EL (cell line): ENCODE measurements around the gene CASP9.
A peak's percentile ranks its signal among the peaks of the same experiment; 100 is the strongest.
"Not testable (repeated sequence)": the region's sequence is repeated elsewhere in the genome, so short reads cannot be mapped to it uniquely, and the experiment has no call there.

Experiments
- DNase-seq: peaks from one replicate; pipeline ENCODE4 v3.0.0-alpha.2; 2016

The CASP9 gene

DNA sequence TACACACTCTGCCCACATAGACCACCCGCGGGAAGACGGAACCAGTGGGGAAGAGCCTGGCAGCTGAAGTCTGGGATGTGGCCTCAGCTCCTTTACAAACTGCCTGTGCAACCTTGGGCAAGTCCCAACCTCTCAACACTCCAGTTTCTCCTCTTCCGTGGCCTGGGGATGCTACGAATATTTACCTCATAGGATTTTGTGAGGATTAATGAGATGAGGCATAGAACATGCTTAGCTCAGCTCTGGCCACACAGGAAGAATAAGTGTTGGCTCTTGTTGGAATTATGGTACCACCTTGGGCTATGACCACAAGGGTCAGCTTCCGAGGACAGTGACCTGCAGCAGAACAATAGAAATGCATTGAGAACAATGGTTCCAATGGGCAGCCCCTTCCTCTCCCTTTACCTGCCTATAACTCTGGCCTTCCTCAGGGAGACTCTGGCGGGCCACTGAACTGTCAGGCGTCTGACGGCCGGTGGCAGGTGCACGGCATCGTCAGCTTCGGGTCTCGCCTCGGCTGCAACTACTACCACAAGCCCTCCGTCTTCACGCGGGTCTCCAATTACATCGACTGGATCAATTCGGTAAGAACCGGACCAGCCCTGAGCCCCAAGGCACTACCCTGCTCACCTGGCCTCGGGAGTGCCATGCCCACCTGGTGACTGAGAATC lies 56.9 kb downstream of the CASP9 start:
- DNase-seq = not testable (repeated sequence)

DNA sequence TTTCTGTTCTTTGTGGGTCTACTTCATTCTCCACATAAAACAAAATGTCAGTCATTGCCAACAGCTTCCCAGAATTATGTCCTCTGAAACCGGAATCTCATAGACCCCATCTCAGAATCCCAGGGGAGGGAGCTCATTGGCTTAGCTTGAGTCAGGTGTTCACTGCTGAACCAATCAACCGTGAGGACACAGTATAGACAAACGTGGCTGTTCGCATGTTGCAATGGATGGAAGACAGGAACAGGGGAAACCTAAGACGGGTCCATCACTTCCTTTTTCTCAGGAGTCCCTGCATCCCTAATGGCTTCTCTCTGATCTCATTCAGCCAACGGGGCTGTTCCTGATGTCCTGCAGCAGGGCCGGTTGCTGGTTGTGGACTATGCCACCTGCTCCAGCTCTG lies 58.3 kb downstream of the CASP9 start:
- DNase-seq = no peak

DNA sequence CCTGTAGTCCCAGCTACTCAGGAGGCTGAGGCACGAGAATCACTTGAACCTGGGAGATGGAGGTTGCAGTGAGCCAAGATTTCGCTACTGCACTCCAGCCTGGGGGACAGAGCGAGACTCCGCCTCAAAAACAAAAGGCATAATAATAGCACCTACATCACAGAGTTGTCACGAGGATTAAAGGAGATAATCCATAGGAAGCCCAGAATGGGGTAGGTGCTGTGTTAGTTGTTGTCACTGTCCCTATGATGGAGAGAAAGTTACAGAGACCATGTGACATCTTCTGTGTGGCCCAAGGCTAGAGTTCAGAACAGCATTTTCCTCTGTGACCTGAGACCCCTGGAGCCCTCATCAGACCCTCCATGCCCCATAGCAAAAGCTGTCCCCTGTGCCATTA lies 60.1 kb downstream of the CASP9 start:
- not testable (repeated sequence) for DNase-seq

DNA sequence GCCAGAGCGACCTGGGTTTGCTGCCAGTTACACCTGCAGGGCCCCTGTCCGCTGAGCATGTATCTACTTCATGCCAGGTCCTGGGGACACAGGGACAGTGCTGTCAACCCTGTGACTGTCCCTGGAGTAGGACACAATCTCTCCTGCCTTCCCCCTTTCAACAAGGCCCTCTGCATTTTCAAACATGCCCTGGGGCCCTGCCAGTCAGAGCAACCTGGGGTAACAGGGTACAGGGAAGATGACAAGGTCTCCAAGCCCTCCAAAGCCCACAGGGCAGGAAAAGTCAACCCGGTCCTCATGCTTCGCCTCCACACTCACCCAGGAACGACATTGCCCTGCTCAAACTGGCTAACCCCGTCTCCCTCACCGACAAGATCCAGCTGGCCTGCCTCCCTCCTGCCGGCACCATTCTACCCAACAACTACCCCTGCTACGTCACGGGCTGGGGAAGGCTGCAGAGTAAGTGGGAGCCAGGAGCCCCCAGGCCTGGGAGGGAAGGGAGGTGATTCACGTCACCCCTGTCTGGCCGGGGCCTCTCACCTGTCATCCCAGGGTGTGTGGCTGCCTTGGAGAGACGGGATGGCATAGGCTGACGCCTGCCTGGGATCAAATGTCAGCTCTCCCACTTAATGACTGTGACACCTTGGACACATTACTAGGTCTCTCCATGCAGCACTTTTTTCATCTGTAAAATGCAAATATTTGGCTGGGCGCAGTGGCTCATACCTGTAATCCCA lies 60.8 kb downstream of the CASP9 start:
- DNase-seq = not testable (repeated sequence)

DNA sequence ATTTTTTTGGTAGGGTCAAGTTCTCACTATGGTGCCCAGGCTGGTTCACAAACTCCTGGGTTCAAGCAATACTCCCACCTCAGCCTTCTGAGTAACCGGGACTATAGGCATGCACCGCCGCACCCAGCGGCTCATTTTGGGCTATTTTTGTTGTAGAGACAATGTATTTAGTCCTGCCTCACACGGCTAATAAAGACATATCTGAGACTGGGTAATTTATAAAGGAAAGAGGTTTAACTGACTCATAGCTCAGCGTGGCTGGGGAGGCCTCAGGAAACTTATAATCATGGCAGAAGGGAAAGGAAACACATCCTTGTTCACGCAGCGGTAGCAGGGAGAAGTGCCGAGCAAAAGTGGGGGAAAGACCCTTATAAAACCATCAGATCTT lies 63.3 kb downstream of the CASP9 start:
- no peak for DNase-seq

DNA sequence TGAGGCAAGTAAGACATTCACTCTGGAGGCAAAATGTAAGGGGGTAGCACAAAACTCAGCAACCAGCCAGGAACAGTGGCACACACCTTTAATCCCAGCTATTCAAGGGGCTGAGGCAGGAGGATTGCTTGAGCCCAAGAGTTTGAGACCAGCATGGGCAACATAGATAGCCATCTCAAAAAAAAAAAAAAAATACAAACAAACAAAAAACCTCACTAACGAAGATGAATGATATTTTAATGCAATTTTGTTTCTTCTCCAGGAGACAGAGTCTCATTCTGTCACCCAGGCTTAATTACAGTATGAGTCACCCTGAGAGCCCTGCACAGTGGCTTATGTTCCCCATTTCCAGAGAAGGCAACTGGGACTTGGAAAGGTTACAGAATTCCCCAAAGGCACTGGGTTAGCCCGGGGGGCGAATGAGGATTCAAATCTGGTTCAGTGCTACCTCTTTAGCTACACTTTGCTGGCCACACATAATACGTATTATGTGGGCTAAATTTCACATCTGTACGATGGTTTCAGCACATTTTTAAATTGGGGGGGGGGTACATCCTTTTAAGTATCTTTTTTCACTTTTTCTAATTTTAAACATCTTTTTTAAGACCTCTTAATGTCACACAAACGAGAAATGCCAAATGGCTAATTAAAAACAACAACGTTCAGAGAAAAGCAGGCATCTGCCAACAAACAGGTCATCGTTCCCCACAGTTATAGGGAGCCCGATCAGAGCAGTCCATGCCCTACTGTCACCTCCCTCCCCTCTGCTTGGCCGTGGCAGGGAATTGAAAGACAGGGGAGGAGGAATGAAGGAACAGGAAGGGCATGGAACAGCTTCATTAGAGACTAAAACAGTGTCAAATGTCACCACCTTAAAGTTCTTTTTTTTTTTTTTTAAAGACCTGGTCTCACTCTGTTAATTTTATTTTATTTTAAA lies 64.0 kb downstream of the CASP9 start:
- DNase-seq = peak; percentile 66

DNA sequence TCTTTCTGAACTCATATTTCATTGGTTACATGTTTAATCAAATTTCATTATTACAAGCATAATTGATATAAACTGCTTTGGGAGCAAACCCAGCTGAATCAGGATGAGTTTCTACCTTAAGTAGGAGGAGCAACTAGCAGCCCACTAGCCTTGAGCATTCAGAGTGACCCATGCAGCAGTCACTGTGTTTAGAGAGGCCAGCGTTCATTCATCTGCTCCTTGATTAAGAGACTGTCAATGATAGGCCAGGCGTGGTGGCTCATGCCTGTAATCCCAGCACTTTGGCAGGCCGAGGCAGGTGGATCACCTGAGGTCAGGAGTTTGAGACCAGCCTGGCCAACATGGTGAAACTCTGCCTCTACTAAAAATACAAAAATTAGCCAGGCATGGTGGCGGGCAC lies 65.6 kb downstream of the CASP9 start:
- not testable (repeated sequence) for DNase-seq

DNA sequence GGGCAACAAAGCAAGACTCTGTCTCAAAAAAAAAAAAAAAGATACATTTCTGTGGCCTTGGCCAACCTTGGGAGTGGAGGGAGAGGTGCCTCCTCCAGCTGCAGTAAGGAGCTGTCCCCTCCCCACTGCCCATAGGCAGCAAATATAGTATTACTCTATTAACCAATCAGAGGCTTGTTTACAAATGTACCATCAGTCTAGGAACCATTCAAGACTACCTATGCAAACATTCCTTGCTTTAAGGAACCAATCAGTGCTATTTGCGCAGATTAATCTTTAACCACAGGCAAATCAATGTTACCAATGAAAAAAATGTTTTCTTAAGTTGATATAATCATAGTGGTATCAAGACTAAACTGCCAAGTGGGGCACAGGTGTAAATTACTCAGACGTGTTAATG lies 66.4 kb downstream of the CASP9 start:
- no peak for DNase-seq

DNA sequence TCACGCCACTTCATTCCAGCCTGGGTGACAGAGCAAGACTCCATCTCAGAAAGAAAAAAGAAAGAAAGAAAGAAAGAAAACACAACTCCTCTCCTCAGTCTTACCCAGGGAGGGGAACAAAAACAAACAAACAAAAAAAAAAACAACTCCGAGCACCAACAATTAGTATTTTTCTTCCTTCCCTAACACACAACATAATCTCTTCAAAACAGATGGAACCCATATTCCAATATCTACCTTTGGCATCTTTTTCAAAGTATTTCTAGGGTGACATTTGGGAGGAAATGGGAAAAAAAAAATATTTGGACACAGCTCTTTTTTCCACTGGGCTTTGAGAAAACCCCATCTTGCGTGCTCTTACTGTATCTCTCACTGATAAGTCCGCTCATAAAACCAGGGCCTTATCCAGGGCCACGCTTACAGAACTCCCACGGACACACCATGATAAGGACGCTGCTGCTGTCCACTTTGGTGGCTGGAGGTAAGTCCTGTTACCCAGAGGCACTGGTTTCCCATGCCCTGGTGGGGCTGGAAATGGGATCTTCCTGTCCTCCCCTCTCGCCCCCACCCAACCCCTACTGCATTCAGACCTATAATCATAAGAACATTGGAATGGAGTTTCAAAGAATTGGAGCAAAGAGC lies 67.6 kb downstream of the CASP9 start, which contains the start of gene CELA2A:
Gene CELA2A (plus strand): TSS at position 420 of the 642 bp plus-strand sequence. CDS start 22 bp downstream, at position 442.
- no peak for DNase-seq

DNA sequence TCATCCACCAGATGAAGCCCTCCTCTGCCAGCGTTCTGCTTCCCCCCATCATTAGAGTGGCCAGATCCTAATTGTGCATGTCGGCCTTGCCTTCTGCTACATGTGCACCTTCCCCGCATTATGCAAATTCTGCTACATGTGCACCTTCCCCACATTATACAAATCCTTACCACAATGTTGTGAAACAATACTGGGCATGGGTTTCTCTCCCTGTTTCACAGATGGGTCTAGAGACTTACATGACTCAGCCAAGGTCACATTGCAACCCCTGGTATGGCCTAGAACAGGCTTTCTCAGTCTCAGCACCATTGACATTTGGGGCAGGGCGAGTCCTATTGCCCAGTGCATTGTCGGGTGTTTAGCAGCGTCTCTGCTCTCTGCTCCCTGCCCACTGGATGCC lies 68.5 kb downstream of the CASP9 start:
- peak; percentile 33 for DNase-seq

DNA sequence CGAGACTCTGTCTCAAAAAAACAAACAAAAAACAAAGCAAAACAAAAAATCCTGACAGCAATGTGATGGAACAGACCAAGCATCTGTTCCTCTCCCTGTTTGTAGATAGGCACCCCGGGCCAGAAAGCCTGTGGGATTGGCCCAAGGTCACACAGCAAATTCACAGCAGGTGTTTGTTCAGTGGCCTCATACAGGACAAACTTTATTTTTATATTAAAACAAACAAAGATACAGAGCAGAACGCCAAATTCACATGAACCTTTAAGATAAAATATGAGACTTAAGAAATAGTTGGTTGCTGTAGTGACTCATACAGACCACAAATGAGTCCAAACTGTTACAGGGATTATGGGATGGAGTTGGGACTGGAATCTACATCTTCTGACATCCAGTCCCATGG lies 69.8 kb downstream of the CASP9 start:
- peak; percentile 59 for DNase-seq

DNA sequence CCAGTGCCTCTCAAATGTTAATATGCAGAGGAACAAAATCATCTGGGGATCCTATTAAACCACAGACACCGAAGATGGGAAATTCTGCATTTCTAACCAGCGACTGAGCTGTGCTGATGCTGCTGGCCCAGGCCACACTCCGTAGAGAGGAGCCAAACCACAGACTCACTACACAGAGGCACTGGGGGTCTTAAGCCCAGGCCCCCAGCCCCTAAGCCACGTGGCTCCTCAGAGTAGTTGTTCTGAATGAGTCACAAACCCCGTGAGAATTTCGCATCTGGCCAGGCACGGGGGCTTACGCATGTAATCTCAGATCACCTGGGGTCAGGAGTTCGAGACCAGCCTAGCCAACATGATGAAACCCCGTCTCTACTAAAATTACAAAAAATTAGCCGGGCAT lies 70.3 kb downstream of the CASP9 start:
- DNase-seq = peak; percentile 18

DNA sequence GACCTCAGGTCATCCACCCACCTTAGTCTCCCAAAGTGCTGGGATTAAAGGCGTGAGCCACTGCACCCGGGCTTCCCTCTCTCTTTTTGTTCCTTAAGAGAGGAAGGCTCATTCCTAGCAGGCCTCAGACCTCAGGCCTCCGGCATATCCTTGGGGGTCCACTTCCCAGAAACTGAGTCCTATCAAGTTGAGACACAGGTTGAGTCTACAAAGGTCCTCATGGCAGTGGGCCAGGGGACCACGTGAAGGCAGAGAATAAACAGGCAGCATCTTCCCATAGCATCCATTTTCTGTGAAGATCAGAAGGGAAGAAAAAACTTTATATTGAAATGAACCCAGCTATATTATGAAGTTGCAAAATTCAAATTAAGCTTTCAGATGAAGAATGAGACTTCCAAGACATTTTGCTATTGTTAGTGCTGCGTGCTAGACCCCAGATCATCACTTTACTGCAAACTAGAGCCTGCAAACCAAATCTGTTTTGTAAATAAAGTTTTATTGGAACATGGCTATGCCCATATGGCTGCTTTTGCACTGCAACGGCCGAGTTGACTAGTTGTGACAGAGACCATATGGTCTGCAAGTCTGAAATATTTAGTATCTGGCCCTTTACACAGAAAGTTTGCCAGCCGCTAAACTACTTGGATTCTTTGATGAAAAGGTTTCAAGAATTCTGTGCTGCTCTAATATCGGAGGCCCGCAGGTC lies 71.0 kb downstream of the CASP9 start:
- no peak for DNase-seq

DNA sequence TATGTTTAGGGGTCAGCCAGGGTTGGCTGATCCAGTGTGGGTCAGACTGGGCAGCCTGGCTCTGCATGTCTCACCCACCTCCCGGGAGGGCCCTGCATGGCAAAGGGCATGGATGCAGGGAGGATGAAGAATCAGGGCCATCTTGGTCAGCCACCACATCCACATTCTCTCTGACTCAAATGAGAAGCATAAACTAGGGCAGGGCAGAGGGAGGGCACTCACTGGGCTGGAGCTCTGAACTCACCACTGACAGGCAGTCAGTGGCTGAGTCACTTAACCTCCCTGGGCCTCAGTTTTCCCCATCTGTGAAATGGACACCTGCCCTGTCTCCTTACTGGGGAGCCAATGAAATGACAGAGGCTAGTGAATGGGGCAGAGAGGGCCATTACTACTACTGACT lies 71.8 kb downstream of the CASP9 start:
- DNase-seq = peak; percentile 19

DNA sequence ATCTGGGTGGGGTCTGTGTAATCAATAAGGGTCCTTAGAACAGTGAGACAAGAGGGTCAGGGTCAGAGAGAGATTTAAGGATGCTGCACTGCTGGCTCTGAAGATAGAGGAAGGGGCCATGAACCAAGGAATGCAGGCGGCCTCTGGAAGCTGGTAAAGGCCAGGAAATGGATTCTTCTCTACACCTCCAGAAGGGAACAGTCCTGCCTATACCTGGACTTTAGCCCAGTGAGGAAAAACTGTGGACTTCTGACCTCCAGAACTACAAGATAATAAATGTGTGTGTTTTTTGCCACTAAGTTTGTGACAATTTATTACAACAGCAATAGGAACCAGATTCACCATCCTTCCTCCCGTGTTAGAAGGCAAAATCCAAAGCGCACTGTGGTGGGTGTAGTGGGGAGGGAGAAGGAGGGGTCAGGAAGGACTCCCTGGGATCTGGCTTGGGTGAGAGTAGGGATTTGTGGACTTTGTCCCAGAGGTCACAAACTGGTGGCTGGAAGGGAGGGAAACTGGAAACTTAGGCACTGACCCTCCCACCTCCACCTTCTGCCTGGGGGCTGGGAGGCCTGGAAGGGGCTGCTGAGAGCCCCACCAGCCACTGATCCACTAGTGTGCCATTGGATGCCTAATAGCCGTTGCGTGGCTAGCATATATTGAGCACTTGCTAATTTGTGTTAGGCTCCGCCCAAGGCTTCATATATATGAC lies 72.8 kb downstream of the CASP9 start:
- DNase-seq = no peak

DNA sequence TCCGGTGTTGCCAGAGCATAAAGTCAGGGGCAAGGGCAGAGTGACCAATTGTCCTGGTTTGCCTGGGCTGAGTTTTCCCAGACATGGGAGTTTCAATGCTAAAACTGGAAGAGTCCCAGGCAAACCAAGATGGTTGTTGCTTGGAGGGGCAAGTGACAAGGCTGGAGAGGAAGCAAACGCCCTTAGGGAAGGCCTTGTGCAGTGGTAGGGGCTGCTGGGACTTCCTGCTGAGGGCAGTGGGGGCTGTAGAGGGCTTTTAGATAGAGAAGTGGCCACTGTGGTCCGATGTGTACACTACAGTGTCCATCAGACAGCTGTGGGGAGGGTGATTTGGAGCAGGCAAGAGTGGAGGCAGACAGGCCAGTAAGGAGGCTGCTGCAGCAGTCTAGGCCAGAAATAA lies 74.4 kb downstream of the CASP9 start:
- DNase-seq = no peak

DNA sequence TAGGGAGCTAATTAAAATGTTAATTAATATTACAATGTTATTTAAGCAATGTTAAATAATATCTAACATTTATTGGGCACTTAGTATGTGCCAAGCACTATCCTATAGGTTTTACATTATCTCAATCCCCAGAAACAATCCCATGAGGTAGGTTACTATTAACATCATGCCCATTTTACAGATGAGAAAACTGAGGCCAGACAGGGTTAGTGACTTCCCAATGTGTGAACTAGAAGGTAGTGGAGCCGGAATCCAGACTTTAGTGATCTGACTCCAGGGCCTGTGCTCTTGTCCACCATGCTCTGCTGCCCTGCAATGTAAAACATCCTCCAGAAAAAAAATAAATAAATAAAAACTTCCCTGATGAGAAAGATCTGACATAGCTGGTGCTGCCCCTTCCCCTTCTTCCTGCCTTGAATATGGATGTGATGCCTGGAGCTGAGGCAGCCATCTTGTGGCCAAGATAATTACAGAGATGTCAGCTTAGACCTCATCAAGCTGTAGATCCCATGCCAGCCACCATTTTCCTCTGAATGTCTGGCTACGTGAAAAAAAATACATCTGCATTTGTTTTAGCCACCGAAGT lies 75.0 kb downstream of the CASP9 start:
- DNase-seq = no peak

DNA sequence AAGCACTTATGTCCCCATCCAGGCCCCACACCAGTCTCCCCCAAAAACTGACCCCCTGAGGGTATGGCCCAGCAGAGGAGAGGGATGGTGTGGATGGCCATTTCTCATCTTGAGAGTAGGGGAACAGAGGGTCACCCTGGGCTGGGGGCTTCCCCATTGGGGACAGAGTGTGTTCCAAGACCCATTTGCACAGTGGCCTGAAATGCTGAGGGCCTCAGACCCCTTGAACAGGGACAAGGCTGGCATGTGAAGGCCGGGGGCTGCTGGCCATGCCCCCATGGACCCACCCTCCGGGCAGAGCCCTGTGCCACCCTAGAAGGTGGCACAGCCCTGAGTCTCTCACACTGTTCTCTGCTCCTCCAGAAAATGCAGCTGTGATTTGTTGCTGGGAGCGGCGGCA lies 77.8 kb downstream of the CASP9 start:
- DNase-seq = no peak

DNA sequence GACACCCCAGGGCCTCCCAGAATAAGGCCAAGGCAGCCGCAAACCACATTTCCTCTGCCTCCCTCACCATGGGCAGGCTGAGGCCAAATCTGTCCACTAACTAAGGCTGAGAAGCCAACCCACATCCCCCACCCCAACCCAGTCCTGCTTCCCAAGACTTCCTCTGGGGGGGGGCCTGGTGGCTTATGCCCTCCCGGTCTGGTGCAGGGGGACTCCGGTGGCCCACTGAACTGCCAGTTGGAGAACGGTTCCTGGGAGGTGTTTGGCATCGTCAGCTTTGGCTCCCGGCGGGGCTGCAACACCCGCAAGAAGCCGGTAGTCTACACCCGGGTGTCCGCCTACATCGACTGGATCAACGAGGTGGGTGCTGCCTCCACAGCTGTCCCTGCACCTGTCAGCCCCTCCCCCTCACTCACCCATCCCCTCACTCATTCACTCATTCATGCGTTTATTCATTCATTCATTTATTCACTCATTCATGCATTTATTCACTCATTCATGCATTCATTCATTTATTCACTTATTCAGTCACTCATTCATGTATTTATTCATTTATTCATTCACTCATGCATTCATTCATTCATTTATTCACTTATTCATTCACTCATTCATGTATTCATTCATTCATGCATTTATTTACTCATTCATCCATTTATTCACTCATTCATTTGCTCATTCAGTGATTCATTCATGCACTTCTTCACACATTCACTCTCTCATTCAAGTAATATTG lies 78.5 kb downstream of the CASP9 start:
- no peak for DNase-seq
